Liver (tissue), 3 donors: Measurements from ENCODE around the gene TCF7L2.

Experiments used
- EGR1 ChIP-seq, 2 donors: IDR thresholded peaks; 2 replicates each; pipeline ENCODE4 v1.6.1; 2016 to 2018; ENCODE audit warnings: antibody characterized with exemption in 2 of 2, low read depth in 2 of 2
- FOXA1 ChIP-seq: IDR thresholded peaks from 2 replicates; pipeline ENCODE4 v1.6.1; 2016; ENCODE audit warnings: antibody characterized with exemption
- RAD21 ChIP-seq, 2 donors: IDR thresholded peaks; 2 replicates each; pipeline ENCODE4 v1.6.1; 2016; ENCODE audit warnings: antibody characterized with exemption in 2 of 2, mild to moderate bottlenecking in 2 of 2
- TAF1 ChIP-seq: conservative IDR thresholded peaks from 2 replicates; pipeline ENCODE4 v1.6.1; 2016; ENCODE audit warnings: antibody characterized with exemption, mild to moderate bottlenecking
- TF ChIP-seq, protein P1 (sequence below): fragments of 150-350 bp; IDR thresholded peaks from 2 replicates; pipeline ENCODE4 v1.5.1; 2017; ENCODE audit warnings: improper control_type of control experiment, low read depth, low read length; ENCODE audit not compliant: missing input control
- TF ChIP-seq, protein P2 (sequence below): IDR thresholded peaks from 2 replicates; pipeline ENCODE4 v1.6.1; 2016; ENCODE audit warnings: antibody characterized with exemption, mild to moderate bottlenecking
- donor health status: healthy.
- donor health status: healthy.

DNA sequence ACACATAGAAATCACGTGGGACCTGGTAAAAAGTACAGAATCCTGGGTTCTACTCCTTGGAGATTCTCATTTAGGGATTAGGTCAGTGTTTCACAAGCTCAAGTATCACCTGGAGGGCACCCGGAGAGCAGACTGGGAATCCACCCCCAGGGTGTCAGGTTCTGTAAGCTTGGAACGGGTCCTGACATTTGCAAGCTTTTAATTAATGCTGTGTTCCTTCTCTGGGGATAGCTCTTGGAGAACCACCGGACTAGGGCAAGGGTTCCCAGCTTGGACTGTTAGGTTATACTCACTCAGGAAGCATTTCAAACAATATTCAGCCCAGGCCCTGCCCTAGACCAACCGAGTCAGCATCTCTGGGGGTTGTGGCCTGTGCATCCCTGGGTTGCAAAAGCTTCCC is 23.0 kb downstream of the TCF7L2 start:
- TF ChIP-seq RAD21 (IDR thresholded peaks at IDR 0.05): no peak
- TF ChIP-seq, protein P1, sequence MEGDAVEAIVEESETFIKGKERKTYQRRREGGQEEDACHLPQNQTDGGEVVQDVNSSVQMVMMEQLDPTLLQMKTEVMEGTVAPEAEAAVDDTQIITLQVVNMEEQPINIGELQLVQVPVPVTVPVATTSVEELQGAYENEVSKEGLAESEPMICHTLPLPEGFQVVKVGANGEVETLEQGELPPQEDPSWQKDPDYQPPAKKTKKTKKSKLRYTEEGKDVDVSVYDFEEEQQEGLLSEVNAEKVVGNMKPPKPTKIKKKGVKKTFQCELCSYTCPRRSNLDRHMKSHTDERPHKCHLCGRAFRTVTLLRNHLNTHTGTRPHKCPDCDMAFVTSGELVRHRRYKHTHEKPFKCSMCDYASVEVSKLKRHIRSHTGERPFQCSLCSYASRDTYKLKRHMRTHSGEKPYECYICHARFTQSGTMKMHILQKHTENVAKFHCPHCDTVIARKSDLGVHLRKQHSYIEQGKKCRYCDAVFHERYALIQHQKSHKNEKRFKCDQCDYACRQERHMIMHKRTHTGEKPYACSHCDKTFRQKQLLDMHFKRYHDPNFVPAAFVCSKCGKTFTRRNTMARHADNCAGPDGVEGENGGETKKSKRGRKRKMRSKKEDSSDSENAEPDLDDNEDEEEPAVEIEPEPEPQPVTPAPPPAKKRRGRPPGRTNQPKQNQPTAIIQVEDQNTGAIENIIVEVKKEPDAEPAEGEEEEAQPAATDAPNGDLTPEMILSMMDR: no peak
- TF ChIP-seq EGR1 (IDR thresholded peaks at IDR 0.05; ENCODE audit: low read depth in 2 of 2): no peak
- TF ChIP-seq, protein P2, sequence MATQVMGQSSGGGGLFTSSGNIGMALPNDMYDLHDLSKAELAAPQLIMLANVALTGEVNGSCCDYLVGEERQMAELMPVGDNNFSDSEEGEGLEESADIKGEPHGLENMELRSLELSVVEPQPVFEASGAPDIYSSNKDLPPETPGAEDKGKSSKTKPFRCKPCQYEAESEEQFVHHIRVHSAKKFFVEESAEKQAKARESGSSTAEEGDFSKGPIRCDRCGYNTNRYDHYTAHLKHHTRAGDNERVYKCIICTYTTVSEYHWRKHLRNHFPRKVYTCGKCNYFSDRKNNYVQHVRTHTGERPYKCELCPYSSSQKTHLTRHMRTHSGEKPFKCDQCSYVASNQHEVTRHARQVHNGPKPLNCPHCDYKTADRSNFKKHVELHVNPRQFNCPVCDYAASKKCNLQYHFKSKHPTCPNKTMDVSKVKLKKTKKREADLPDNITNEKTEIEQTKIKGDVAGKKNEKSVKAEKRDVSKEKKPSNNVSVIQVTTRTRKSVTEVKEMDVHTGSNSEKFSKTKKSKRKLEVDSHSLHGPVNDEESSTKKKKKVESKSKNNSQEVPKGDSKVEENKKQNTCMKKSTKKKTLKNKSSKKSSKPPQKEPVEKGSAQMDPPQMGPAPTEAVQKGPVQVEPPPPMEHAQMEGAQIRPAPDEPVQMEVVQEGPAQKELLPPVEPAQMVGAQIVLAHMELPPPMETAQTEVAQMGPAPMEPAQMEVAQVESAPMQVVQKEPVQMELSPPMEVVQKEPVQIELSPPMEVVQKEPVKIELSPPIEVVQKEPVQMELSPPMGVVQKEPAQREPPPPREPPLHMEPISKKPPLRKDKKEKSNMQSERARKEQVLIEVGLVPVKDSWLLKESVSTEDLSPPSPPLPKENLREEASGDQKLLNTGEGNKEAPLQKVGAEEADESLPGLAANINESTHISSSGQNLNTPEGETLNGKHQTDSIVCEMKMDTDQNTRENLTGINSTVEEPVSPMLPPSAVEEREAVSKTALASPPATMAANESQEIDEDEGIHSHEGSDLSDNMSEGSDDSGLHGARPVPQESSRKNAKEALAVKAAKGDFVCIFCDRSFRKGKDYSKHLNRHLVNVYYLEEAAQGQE: no peak
- TF ChIP-seq FOXA1: no peak
- no peak for TF ChIP-seq TAF1
